Large intestine (tissue), 3 donors: ENCODE measurements around the gene CD8B. TPM values are rescaled to one million over a fixed set of nuclear protein-coding genes. Genes with fewer than 3 reads are reported as not detected.
"Not testable (repeated sequence)": the region's sequence is repeated elsewhere in the genome, so short reads cannot be mapped to it uniquely, and the experiment has no call there.

Experiments used
- DNase-seq, 2 donors: peaks; one replicate each; pipeline versions ENCODE4 v3.0.0 to v3.0.0-alpha.2; 2013
- H3K27ac ChIP-seq: one replicate; pipeline ENCODE4 v1.5.1; 2013; ENCODE audit warnings: low read length
- H3K27me3 ChIP-seq: 2 replicates; pipeline ENCODE4 v1.6.1; 2013; ENCODE audit warnings: low read length; ENCODE audit not compliant: control insufficient read depth, insufficient read depth
- H3K36me3 ChIP-seq: 2 replicates; pipeline ENCODE4 v1.6.1; 2013; ENCODE audit warnings: low read length; ENCODE audit not compliant: control insufficient read depth, insufficient read depth
- H3K4me1 ChIP-seq: one replicate; pipeline ENCODE4 v1.6.1; 2013; ENCODE audit warnings: low read length; ENCODE audit not compliant: control insufficient read depth, insufficient read depth
- H3K4me3 ChIP-seq: one replicate; pipeline ENCODE4 v1.5.1; 2013; ENCODE audit warnings: low read length
- H3K9me3 ChIP-seq: one replicate; pipeline ENCODE4 v1.6.1; 2013; ENCODE audit warnings: mild to moderate bottlenecking, low read depth, low read length, moderate library complexity; ENCODE audit not compliant: control insufficient read depth
- WGBS: methylation state at CpG from one replicate; pipeline ENCODE4 v1.1.5; 2013; ENCODE audit warnings: low lambda C conversion rate; ENCODE audit not compliant: insufficient coverage; 5-methylcytosine and 5-hydroxymethylcytosine counted together
- polyA plus RNA-seq: library from polyadenylated mRNA; unstranded; fragments of 120-200 nt; gene quantifications from one replicate; pipeline ENCODE4 v1.2.1, GENCODE V29; 2013

Gene CD8B
- polyA plus RNA-seq, 1 donor, result 7.3 TPM

DNA sequence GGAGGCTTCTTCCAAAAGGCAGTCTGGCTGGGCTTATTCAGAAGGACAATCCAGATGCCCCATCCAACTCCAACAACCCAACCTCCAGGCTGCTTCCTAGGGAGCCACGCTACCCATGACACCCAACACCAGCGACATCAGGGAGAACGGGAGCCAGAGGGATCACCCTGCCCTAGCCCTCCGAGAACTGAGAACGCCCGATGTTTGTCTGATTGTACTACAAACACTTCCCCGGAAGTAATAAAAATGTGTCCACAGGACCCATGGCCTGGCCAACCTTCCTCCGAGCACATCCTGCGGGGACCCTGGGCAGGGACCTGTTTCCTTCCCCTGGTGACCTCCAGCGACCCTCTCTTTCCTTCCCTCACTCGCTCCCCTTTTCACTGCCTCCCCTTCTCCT, 511 bp downstream of the CD8B start:
- not testable (repeated sequence) for H3K27me3 ChIP-seq, H3K36me3 ChIP-seq, H3K9me3 ChIP-seq, H3K4me1 ChIP-seq
- no CpG with 5 or more reads among the region's 11 CpGs for WGBS
- Histone ChIP-seq H3K27ac (peak overlapping the region; percentile 33), H3K4me3 (peak overlapping the region; percentile 46)
- peak in 1 of 2 donors; percentile 15 for DNase-seq

DNA sequence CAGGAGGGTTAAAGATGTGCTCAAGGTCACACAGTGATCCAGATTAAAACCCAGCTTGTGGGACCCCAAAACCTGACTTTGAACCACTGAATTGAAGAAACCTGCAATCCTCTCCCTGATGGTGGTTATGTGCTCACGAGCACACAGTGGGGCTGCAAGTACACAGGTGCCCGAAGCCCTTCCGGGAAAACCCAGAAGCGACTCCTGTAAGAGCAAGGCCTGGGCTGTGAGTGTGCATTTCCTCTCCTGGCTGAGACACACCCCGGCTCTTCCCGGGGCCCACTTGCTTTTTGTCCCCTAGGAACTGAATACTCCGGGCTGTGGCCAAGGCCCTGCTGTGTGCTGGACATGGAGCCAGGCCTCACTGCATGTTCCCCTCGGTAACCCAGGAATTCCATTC, 1.1 kb downstream of the CD8B start:
- WGBS, result no CpG with 5 or more reads among the region's 8 CpGs
- H3K4me3 ChIP-seq, H3K27me3 ChIP-seq, H3K27ac ChIP-seq, H3K9me3 ChIP-seq, H3K36me3 ChIP-seq, DNase-seq, H3K4me1 ChIP-seq: not testable (repeated sequence)

DNA sequence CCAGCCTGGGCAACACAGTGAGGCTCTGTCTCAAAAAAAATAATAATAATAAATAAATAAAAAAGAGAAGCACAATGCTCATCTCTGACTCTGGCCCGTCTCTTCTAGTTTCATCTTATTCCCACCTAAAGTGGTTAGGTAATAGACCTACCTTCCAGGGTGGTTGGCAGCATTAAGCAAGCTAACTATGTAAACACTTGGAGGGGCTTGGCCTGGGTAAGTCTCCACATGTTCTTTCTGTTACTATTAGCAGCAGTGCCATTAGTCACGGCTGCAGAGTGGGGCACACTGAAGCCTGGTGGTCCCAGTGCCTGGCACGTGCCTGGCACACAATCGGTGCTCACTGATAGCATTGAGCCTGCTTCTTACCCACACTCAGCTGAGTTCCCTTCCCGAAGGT, 4.0 kb downstream of the CD8B start:
- H3K36me3 ChIP-seq, H3K27ac ChIP-seq, H3K27me3 ChIP-seq, H3K4me1 ChIP-seq, H3K4me3 ChIP-seq, H3K9me3 ChIP-seq, DNase-seq: not testable (repeated sequence)
- WGBS, result no CpG with 5 or more reads among the region's 5 CpGs

DNA sequence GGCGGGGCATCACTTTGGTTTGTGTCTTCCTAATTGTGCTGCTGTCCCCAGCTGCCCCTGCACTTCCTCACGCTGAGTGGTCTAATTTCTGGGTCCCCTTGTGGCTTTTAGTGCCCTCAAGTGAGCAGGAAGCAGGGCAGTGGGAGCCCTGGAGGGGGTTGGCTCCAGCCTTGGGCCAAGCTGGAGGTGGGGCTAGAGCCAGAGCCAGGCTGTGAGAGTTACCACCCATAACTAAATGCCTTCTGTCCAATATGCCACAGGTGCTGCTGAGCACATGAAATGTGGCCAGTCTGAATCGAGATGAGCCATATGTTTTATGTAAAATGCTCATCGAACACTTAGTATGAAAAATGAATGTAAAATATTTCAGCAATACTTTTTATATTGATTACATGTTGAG, 5.2 kb downstream of the CD8B start:
- no CpG with 5 or more reads among the region's 4 CpGs for WGBS
- H3K27me3 ChIP-seq, H3K9me3 ChIP-seq, H3K27ac ChIP-seq, H3K4me3 ChIP-seq, DNase-seq, H3K36me3 ChIP-seq, H3K4me1 ChIP-seq: not testable (repeated sequence)

DNA sequence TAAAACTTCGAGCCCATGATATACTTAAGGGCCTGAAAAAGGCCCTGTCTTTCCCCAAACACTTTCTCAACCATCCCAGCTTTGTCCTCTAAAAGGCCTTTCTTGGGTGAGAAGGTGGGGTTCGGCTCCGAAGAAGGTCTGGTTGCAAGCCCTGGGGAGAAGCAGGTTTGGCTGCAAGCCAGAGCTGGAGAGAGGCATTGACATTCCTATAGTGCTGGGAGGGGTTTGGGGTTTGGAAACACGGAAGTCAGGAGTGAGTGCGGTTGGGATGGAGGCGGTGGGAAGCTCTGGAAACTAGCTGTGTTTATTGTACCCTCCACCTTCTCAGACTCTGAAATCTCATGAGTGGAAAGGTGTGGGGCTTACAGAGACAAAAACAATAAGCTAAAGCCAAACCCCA, 5.7 kb downstream of the CD8B start:
- H3K9me3 ChIP-seq, result not testable (repeated sequence)
- WGBS, result no CpG with 5 or more reads among the region's 6 CpGs
- peak in 1 of 2 donors; percentile 24 for DNase-seq

DNA sequence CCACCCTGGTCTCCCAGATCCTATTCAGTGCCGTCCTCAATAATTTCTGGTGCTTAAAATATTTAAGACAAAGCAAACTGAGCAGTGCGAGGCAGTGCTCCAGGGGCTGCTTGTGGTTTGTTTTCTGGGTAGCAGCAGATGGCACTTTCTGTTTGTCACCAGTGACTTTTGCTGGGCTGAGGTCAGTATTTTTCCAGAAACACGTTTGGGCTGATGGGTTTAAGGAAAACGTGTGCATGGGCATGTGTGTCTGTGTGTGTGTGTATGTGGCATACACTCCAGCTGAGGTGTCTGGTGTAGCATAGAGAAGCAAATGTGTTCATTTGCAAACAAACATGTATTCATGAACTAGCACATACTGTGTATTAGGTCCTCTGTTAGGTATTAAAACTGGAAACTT, 10.1 kb downstream of the CD8B start:
- H3K27me3 ChIP-seq, H3K4me3 ChIP-seq, H3K4me1 ChIP-seq, H3K9me3 ChIP-seq, DNase-seq, H3K27ac ChIP-seq, H3K36me3 ChIP-seq: not testable (repeated sequence)
- WGBS, result no CpG with 5 or more reads among the region's 4 CpGs

More for the DNA sequence above, 5.7 kb downstream of the CD8B start:
- H3K36me3 ChIP-seq, H3K4me3 ChIP-seq, H3K27ac ChIP-seq, H3K4me1 ChIP-seq, H3K27me3 ChIP-seq: not testable (repeated sequence)

DNA sequence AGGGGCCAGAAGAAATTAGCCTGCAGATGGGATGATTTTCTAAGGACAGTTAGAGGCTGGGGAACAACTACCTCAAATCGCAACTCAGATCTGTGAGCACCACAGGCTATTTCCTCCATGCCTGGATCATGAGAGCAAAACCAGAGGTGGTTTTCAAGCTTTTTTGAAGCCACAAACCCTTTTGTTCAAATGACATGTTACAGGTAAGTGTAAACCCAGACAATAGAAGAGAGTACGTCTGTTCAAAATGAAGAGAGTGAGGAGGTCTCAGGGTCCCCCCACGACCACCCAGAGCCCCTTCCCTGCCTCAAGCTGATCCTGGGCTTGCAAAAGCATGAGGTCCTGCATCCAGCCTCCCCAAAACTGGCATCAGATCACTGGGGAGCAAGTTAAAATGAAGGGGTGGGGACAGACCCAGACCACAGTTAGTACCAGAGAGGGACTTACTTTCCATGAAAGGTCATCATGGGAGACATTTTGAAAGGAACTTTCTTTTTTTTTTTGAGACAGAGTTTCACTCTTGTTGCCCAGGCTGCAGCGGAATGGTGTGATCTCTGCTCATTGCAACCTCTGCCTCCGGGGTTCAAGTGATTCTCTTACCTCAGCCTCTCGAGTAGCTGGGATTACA, 19.0 kb downstream of the CD8B start:
- DNase-seq, H3K27me3 ChIP-seq, H3K36me3 ChIP-seq, H3K4me1 ChIP-seq, H3K27ac ChIP-seq, H3K4me3 ChIP-seq, H3K9me3 ChIP-seq: not testable (repeated sequence)
- WGBS, result no CpG with 5 or more reads among the region's 6 CpGs

DNA sequence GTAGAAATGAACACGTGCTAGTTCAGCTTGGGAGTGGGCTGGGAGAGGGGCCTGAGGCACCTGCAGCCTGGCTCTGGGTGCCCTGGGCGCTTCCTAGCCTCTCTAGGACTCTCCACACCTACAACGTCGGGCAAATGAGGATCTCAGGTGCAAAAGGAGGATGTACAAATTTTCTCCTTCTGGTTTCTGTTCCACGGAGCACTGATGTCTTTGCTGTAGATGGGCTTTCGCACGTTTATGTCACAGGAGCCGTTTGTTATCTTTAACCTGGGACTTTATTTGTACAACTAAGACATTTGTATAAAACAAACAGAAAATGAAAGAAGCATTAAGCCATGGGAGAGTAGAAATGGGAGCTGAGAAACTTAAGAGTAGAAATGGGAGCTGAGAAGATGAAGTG, 20.4 kb downstream of the CD8B start:
- H3K27me3 ChIP-seq, H3K27ac ChIP-seq, H3K36me3 ChIP-seq, H3K4me3 ChIP-seq, H3K4me1 ChIP-seq, DNase-seq, H3K9me3 ChIP-seq: not testable (repeated sequence)
- WGBS, result no CpG with 5 or more reads among the region's 8 CpGs

DNA sequence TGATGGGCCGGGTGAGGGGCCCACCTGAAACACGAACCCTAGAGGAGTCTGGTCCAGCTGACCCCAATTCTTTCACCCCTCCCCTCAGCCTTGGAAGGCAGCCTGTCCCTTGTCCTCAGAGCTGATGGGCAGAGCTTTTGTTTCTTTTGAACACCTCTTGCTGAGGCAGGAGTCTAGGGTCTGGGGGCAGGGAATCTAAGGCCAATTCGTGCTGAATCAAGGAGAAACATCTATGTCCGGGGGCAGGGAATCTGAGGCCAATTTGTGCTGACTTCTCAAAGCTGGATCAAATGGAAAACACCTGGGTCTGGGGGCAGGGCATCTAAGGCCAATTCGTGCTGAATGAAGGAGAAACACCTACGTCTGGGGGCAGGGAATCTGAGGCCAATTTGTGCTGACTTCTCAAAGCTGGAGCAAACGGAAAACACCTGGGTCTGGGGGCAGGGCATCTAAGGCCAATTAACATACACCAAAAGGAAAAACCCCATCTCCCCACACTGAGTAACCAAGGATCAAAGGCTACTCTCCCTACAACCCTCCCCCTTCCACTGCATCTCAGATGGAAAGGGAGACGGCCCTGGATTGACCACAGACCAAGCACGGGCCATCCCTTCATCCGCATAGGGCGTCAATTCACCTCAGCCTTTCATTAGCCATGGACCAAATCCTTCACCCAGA, 21.7 kb downstream of the CD8B start:
- not testable (repeated sequence) for H3K27ac ChIP-seq, H3K4me3 ChIP-seq, H3K9me3 ChIP-seq, DNase-seq, H3K36me3 ChIP-seq, H3K4me1 ChIP-seq, H3K27me3 ChIP-seq
- WGBS, result no CpG with 5 or more reads among the region's 11 CpGs

DNA sequence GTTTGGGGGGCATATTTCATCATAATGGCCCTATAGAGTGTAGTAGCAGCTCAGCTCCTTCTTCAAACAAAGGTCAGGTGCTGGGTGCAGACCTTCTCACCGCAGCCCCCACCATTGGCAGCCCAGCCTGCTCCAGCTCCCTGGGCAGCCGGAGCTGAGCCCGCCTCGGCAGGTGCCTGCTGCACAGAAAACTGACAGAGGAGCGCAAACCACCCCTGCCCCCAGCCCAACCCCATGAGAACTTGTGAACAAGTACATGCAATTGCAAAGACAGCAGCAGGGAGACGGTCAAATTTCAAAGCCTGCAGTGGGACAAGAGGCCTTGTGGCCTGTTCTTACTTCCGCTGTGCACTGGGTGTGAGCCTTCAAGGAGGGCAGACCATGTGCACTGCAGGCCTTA, 22.2 kb downstream of the CD8B start:
- H3K9me3 ChIP-seq, H3K4me1 ChIP-seq, H3K36me3 ChIP-seq, DNase-seq, H3K27ac ChIP-seq, H3K4me3 ChIP-seq, H3K27me3 ChIP-seq: not testable (repeated sequence)
- WGBS, result no CpG with 5 or more reads among the region's 7 CpGs

DNA sequence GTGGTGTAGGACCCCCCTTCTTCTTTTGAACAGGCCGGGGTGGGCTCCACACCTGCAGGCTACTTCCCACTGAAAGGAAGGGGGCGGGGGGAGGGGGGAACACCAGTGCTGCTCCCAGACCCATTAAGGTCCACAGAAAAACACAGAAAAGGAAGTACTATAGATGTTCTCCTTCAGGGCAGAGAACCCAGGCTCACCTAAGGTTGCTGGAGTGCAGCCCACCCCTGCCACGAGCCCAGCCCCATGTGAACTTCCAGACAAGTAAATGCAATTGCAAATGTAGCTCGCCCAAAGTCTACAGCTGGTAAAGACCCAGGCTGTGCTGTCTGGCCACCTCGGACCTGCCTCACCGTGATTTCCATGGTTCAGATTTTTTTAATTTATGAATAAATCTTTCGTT, 24.0 kb downstream of the CD8B start:
- not testable (repeated sequence) for H3K4me3 ChIP-seq, H3K4me1 ChIP-seq, H3K36me3 ChIP-seq, DNase-seq, H3K27me3 ChIP-seq, H3K9me3 ChIP-seq, H3K27ac ChIP-seq
- no CpG with 5 or more reads among the region's 7 CpGs for WGBS
